ENCODE measurements around the gene TTC29. TPM values are rescaled to one million over a fixed set of nuclear protein-coding genes. Genes with fewer than 3 reads are reported as not detected.

The TTC29 gene, protein sequence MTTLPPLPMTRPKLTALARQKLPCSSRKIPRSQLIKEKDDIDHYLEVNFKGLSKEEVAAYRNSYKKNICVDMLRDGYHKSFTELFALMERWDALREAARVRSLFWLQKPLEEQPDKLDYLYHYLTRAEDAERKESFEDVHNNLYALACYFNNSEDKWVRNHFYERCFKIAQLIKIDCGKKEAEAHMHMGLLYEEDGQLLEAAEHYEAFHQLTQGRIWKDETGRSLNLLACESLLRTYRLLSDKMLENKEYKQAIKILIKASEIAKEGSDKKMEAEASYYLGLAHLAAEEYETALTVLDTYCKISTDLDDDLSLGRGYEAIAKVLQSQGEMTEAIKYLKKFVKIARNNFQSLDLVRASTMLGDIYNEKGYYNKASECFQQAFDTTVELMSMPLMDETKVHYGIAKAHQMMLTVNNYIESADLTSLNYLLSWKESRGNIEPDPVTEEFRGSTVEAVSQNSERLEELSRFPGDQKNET
- total RNA-seq: 0.35 TPM in 1 of 2 replicates, not detected in the other

DNA sequence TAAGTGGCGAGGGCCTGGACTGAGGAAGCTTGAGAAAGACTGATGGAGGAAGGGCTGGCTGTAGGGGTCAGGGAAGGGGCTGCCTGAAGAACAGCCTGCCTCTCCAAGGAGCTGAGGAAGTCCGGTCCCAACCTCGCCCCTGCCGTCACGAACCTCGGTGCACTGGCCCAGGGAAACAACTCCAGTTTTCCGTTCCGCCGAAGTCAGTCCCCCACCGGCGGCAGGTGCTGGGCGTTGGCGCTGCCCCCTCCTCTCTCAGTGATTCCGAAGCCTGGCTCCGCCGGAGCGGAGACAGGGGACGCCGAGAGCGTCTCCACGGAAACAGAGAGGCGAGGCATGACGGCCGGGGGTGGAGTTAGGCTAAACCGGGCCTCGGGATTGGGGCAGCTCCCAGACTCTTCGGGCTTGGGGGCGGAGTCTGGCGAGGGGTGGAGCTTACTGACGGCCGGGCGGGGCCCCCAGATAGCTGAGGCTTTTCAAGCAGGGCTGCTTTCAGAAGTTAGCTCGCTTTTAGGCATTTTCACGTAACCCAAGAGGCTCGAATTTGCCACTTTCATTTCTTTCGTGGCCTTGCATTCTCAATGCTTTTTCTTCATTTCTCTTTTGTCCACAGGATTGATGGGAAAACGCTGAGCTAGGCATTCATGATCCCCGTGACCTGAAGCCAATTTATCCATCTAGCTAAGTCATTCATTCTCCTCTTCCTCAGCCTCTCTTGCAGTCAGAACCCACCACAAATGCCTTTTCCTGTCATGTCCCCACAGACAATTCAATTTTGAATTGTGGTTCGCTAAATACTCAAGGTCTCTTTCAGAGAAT is at the start of gene TTC29:
TTC29 (minus strand) TSS at position 309 of the 819 bp plus-strand sequence. CDS start 5,969 bp downstream, outside the sequence.

Measured in pericardium fibroblast (primary cell).